ENCODE data around the gene FADS2.

Gene FADS2

GRCh38 chr11:61800331-61801281 lies 27.5 kb upstream of the FADS2 start:
- Histone ChIP-seq H2AFZ (ENCODE audit: low read depth, low read length) (no peak overlapping the region), H3K9ac (ENCODE audit: low read length) (no peak overlapping the region), H3K27me3 (ENCODE audit: low read depth, low read length) (no peaks in the 10 kb centered on the region), H3K27ac (ENCODE audit: low read length) (no peak overlapping the region), H3K9me3 (ENCODE audit: insufficient read depth, low read length) (no peaks in the 10 kb centered on the region), H3K36me3 (replicated peaks; ENCODE audit: low read depth, low read length) (peaks cover 81% of the 10 kb centered on the region), H3K4me3 (ENCODE audit: low read length) (no peak overlapping the region), H3K4me2 (ENCODE audit: low read length) (no peak overlapping the region), H4K20me1 (ENCODE audit: insufficient read depth, low read length) (peaks cover 18% of the 10 kb centered on the region; the same call in 1 of the 2 replicates), H3K4me1 (ENCODE audit: low read length) (peaks cover 21% of the 10 kb centered on the region), H3K79me2 (ENCODE audit: low read length) (peaks cover 73% of the 10 kb centered on the region)
- TF ChIP-seq, protein P1, sequence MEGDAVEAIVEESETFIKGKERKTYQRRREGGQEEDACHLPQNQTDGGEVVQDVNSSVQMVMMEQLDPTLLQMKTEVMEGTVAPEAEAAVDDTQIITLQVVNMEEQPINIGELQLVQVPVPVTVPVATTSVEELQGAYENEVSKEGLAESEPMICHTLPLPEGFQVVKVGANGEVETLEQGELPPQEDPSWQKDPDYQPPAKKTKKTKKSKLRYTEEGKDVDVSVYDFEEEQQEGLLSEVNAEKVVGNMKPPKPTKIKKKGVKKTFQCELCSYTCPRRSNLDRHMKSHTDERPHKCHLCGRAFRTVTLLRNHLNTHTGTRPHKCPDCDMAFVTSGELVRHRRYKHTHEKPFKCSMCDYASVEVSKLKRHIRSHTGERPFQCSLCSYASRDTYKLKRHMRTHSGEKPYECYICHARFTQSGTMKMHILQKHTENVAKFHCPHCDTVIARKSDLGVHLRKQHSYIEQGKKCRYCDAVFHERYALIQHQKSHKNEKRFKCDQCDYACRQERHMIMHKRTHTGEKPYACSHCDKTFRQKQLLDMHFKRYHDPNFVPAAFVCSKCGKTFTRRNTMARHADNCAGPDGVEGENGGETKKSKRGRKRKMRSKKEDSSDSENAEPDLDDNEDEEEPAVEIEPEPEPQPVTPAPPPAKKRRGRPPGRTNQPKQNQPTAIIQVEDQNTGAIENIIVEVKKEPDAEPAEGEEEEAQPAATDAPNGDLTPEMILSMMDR (IDR thresholded peaks at IDR 0.05; ENCODE audit: low read depth, low read length): no peak
- no peak for TF ChIP-seq EZH2phosphoT487 (IDR thresholded peaks at IDR 0.05; ENCODE audit: low read depth)

- TF ChIP-seq, protein P1 (IDR thresholded peaks at IDR 0.05; ENCODE audit: low read depth, low read length): no peak
- TF ChIP-seq EZH2phosphoT487 (IDR thresholded peaks at IDR 0.05; ENCODE audit: low read depth): no peak
- H3K9me3 ChIP-seq (ENCODE audit: insufficient read depth, low read length): no peaks in the 10 kb centered on the region
- H2AFZ ChIP-seq (ENCODE audit: low read depth, low read length): no peak overlapping the region
- no peak overlapping the region for H3K4me2 ChIP-seq (ENCODE audit: low read length)
- peaks cover 53% of the 10 kb centered on the region for H3K79me2 ChIP-seq (ENCODE audit: low read length)
- peaks cover 16% of the 10 kb centered on the region for H3K4me1 ChIP-seq (ENCODE audit: low read length)
- H3K27me3 ChIP-seq (ENCODE audit: low read depth, low read length): no peaks in the 10 kb centered on the region
- H3K4me3 ChIP-seq (ENCODE audit: low read length): no peak overlapping the region
- peaks cover 11% of the 10 kb centered on the region; the same call in 1 of the 2 replicates for H4K20me1 ChIP-seq (ENCODE audit: insufficient read depth, low read length)
- peaks cover 85% of the 10 kb centered on the region for H3K36me3 ChIP-seq (replicated peaks; ENCODE audit: low read depth, low read length)
- no peak overlapping the region for H3K9ac ChIP-seq (ENCODE audit: low read length)
- H3K27ac ChIP-seq (ENCODE audit: low read length): no peak overlapping the region
Measured at GRCh38 chr11:61802605-61803004, 25.5 kb upstream of the FADS2 start.

GRCh38 chr11:61803889-61804647 lies 24.0 kb upstream of the FADS2 start:
- no peak overlapping the region for H3K4me2 ChIP-seq (ENCODE audit: low read length)
- H3K9me3 ChIP-seq (ENCODE audit: insufficient read depth, low read length): no peaks in the 10 kb centered on the region
- peaks cover 8% of the 10 kb centered on the region for H3K4me1 ChIP-seq (ENCODE audit: low read length)
- no peak overlapping the region for H3K9ac ChIP-seq (ENCODE audit: low read length)
- H3K79me2 ChIP-seq (ENCODE audit: low read length): peaks cover 39% of the 10 kb centered on the region
- TF ChIP-seq EZH2phosphoT487 (IDR thresholded peaks at IDR 0.05; ENCODE audit: low read depth): no peak
- TF ChIP-seq, protein P1 (IDR thresholded peaks at IDR 0.05; ENCODE audit: low read depth, low read length): no peak
- H2AFZ ChIP-seq (ENCODE audit: low read depth, low read length): no peak overlapping the region
- peaks cover 89% of the 10 kb centered on the region for H3K36me3 ChIP-seq (replicated peaks; ENCODE audit: low read depth, low read length)
- no peak overlapping the region for H3K27ac ChIP-seq (ENCODE audit: low read length)
- no peak overlapping the region for H3K4me3 ChIP-seq (ENCODE audit: low read length)
- H3K27me3 ChIP-seq (ENCODE audit: low read depth, low read length): no peaks in the 10 kb centered on the region
- peaks cover 14% of the 10 kb centered on the region; the same call in 1 of the 2 replicates for H4K20me1 ChIP-seq (ENCODE audit: insufficient read depth, low read length)

GRCh38 chr11:61805146-61805545 lies 23.0 kb upstream of the FADS2 start:
- H2AFZ ChIP-seq (ENCODE audit: low read depth, low read length): no peak overlapping the region
- no peak for TF ChIP-seq EZH2phosphoT487 (IDR thresholded peaks at IDR 0.05; ENCODE audit: low read depth)
- TF ChIP-seq, protein P1 (IDR thresholded peaks at IDR 0.05; ENCODE audit: low read depth, low read length): no peak
- H3K4me3 ChIP-seq (ENCODE audit: low read length): no peak overlapping the region
- H3K79me2 ChIP-seq (ENCODE audit: low read length): peaks cover 28% of the 10 kb centered on the region
- H3K27ac ChIP-seq (ENCODE audit: low read length): no peak overlapping the region
- H3K4me1 ChIP-seq (ENCODE audit: low read length): no peaks in the 10 kb centered on the region
- H3K36me3 ChIP-seq (replicated peaks; ENCODE audit: low read depth, low read length): peaks cover 90% of the 10 kb centered on the region
- H3K9me3 ChIP-seq (ENCODE audit: insufficient read depth, low read length): no peaks in the 10 kb centered on the region
- no peaks in the 10 kb centered on the region for H3K27me3 ChIP-seq (ENCODE audit: low read depth, low read length)
- no peak overlapping the region for H3K9ac ChIP-seq (ENCODE audit: low read length)
- peaks cover 8% of the 10 kb centered on the region; the same call in 1 of the 2 replicates for H4K20me1 ChIP-seq (ENCODE audit: insufficient read depth, low read length)
- H3K4me2 ChIP-seq (ENCODE audit: low read length): no peak overlapping the region

All from OCI-LY3 (cell line).